H4 (cell line): ENCODE measurements around the gene CLDN20. TPM values are rescaled to one million over a fixed set of nuclear protein-coding genes. Genes with fewer than 3 reads are reported as not detected.
A peak's percentile ranks its signal among the peaks of the same experiment; 100 is the strongest.

ENCODE experiments used
- DNase-seq: peaks from one replicate; pipeline ENCODE4 v3.0.0-alpha.2; 2015; ENCODE audit warnings: low spot score
- total RNA-seq: library from RNA; depleted of rRNA; stranded (reverse); fragments of >200 nt; shearing (Covaris generic); gene quantifications from 2 replicates; pipeline ENCODE4 v1.2.3, GENCODE V29; 2014

Gene CLDN20
- total RNA-seq, 1 experiment from 2014 or later, result not detected

DNA sequence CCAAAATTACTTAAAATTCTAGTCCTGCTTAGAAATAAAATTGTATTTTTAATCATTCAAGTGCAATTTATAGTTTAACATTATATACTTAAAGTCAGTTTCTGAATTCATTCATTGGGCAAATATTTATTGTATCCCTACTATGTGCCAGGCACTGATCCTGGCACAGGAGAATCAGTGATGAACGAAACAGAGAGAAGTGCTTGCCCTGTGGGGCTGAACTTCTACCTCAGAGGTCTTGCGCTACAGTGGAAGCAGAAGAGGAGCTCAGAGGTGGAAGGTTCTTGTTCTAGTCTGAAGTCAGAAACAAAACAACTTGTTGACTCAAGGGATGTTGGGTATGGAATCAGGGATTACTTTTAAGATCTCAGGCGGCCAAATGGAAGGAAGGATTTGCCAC, 6.0 kb downstream of the CLDN20 start:
- DNase-seq, result no peak

DNA sequence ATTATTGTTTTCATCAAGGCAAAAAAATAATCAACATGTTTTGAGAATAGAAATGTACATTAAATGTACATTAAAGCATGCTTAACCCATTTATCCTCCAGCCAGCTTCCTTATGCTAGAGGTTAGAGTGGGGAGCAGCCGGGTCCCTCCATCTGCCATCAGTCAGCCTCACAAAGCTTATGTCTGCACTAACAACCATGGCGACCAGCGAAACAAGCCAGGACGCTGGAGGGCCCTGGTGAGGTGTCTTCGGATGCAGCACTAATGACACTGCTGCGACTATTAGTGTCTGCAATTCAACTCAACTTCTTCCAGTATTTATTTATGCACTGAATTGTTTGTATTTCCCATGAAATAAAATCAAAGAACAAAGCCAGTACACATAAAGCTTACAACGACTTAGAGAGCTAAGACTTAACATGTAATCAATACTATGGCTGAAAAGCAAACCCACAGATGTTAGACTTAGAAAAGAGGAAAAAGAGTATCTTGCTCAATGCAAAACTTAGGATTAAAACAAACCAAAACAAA, 6.8 kb downstream of the CLDN20 start:
- DNase-seq, result no peak

DNA sequence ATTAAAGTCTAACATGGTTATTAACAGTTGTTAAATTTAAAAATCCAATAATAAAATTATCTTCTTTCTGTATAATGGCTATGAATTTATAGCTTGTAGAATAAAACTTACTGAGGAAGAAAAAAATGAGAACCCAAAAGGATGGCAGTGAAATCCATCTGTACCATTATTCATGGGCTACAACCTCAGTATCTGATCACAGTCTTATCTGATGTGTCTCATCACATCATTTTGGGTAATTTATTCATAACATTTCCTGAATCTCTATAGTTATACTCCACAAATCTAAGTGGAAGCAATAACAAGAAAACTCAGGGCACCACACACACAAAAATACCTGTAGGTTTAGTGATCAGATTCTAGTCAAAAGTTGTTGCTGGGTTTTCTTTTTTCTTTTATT, 7.3 kb downstream of the CLDN20 start:
- DNase-seq, result no peak

DNA sequence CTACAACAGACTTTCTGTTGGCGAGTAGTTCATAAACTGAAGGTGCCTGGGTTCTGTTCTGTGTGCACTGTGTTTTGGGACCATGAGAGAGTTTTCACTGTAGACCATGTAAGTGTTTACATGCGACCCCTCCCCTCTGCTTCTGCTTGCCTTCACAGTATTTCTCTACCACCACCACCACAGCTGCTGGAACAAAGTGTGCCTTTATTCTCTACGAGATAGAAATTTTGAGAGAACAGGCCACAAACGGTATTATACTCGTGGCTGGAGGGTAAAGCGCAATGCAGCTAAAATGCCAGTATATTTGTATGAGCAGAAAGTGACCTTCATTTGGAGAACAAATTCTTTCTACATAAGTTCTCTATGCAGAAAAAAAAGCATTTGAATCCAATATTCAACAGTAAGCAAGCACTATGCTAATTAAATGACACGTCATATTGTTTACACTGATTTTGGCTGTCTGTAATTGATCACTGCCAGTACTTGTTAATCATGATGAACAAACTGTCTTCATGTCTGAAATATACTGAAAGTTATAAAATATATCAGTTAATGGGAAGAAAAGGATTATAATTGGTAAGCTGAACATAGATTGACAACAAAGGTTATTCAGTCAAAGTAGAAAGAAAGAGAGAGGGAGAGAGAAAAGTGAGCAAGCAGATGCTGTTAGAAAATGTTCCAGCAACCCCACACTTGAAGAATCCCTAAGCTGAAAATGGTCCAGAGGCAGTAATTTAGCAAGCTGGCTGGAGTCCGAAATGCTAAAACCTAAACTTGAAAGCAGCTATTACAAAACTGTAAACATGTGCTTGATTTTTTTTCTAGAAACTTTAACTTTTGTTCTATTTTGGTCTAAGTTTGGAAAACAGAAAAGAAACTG, 8.8 kb downstream of the CLDN20 start:
- DNase-seq, result no peak

DNA sequence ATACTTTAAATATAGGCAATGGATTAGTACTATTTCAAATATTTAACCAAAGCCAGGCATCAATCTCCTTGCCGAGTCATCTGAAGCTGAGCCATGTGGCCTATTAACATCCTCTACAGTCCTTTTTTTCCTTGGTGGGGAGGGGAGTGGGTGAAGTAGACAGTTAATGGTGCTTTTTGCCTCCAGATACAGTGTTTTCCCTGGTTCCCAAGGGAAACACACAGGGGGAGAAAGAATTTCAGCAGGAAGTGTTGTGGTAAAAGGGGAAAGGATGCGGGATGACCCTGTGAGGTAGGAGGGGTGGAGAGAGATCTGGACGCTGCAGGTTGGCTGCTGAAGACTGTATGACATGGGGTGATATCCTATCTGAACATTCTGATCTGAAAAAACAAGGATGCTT, 9.6 kb downstream of the CLDN20 start:
- peak; percentile 49 for DNase-seq

DNA sequence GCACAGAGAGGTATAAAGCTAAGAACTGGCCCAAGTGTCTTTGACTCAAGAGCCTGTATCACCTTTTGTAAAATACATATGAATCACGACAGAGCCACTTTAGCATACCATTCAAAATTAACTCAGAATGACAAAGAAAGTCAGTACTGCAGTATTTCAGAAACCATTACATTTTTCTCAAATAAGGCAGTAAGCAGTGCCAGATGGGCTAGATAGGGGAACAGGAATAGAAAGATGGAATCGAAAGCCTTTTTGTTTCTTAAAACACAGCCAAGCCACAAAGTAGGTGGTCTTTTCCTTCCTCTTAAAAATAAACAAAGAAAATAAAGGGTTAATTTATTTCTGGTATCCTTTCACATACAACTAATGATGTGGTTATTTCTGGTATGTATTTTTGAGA, 10.3 kb downstream of the CLDN20 start:
- no peak for DNase-seq

DNA sequence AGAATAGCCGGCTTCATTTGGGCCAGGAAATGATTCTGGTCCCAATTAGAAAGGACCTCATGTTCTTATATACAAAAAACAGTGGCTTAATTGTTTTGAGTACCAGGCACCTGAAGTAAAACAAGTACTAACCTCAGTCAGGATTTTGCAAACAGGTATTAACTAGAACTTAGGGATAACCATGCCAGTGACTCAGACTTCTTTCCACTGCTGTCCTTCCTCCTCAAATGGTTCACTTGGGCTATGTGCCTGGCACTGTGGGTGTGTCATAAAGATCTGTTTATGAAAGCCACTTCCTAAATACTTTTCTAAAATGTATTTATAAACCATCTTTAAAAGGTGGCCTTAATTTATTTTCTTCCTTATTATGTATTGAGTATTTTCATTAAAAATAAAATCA, 10.7 kb downstream of the CLDN20 start:
- peak; percentile 10 for DNase-seq

DNA sequence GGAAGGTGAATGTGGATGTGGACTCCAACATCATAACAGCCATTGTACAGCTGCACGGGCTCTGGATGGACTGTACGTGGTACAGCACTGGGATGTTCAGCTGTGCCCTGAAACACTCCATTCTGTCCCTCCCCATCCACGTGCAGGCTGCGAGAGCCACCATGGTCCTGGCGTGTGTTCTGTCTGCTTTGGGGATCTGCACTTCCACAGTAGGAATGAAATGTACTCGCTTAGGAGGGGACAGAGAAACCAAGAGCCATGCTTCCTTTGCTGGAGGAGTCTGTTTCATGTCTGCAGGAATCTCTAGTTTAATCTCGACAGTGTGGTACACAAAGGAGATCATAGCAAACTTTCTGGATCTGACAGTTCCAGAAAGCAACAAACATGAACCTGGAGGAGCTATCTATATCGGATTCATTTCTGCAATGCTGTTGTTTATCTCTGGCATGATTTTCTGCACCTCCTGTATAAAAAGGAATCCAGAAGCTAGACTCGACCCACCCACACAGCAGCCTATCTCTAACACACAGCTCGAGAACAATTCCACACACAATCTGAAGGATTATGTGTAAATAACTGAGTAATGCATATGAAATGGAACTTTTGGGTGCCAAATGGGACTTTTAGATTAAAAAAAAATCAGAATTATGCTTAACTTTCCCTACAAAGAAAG, 12.1 kb downstream of the CLDN20 start:
- no peak for DNase-seq

DNA sequence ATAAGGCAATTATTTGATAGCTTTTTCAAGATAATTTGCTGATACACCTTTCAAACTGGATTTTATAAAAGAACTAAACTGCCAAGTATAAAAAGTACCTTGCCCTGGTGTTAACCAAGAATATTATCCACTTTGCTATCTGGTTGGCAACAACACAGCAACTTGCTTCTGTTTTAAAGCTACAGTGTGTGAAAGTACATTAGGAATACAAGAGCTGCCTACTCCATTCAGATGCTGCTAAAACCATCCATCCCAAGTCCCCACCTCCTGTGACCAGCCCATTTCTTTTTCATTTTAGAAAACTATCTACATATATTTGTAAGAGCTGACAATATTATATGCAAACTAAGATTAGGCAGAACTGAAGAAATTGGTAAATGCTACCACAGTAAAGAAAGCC, 12.8 kb downstream of the CLDN20 start:
- no peak for DNase-seq

DNA sequence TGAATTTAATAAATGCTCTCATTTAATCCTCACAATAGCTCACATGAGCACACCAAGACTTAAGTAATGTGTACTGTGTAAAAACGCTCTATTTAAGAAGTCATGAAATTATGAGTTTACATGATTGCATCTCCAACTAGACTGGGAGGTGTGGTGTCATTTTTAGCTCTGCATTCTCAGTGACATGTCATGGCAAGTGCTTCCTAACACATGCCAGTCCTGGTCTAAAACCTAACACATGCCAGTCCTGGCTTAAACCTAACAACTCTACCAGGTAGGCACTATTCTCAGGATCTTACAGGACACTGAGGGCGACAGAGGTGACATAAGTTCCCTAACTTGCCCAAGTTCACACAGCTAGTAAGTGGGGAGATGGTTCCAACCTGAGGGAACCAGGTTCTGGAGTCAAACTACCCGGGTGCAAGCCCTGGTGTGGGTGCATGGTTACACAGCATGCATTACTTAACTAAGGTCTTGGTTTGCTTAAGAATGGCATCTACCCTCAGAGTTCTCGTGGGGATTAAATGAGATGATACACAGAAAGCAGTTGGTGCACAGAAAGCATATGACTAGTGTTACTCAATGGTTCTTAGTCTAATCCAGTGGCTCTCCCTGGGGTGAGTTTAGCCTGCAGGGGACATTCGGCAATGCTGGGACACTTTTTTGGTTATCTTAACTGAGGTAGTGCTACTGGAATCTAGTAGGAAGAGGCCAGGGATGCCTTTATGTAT, 14.7 kb downstream of the CLDN20 start:
- DNase-seq, result no peak

DNA sequence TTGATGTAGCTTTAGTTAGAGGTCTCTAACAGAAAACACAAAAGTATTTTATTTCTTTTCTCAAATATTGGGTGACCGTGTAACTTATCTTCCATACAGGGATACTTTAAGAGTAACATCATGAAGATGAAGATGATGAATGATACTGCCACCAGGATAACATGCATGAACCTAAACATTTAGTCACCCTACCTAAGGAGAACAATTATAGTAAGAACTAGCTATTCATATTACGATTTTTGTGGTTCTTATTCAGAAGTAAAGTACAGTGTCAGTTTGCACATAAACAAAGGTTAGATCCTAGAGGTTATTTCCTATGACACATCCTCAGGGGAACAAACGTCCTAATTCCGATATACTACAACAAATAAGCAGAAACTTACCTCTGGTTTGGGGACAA, 21.0 kb downstream of the CLDN20 start:
- no peak for DNase-seq

DNA sequence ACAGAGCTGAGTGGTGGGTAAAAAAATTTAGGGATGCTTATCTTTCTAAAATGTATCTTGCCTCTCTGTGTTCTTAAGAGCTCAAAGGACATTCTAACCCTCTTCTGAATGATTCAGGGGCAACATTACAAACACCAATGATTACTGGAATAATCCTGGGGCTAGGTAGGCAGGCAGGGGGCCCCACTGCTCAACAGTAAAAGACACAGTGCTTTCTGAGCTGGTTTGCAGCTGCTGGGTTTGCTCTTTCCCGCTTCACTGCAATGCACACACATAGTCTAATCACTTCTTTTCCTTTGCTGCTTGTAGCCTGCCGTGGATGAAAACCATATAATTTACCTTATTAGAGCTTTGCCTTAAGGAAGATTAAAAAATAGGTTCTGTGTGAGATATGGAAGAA, 23.9 kb downstream of the CLDN20 start:
- no peak for DNase-seq

DNA sequence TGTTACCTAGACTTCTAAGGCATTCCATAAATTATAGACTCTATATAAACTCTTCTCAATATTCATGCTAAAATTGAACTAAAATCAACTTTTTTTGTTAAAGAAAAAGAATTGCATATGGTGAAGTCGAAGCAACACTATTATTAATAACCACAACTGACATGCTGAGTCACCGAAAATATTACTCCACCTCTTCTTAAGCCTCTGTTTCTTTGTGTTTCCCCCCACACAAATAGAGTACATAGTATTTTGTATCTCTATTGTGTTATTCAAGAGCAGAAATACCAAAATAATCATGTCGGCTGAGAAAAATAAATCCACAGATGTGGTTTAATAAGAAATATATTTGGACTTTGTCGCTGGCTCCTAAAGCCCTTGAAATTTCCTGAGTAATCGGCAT, 26.7 kb downstream of the CLDN20 start:
- no peak for DNase-seq

DNA sequence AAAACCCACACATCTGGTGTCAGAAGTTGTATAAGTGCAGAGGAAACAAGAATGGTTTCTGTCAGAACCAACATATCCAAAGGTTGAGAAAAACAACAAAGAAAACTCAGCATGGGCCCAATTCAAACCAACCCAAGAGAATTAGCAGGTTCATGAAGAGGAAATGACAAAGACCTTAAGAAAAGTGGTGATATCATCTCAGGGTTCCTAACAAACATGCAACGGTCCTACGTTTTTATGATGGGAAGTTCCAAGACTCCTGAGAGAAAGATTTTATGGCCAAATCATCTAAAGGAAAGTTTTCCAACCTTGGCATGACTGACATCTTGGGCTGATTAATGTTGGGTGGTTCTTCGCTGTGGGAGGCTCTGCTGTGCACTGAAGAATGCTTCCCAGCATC, 27.5 kb downstream of the CLDN20 start:
- no peak for DNase-seq

DNA sequence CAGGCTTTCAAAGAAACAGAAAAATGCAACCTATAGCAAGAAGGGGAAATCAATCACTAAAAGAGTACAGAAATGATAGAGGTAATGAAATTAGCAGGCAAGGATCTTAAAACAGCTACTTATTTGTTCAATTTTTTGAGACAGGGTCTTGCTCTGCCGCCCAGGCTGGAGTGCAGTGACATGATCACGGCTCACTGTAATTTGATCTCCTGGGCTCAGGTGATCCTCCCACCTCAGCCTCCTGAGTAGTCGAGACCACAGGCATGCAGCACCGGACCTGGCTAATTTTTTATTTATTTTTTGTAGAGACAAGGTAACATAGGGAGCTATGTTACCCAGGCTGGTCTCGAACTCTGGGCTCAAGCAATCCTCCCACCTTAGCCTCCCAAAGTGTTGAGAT, 28.9 kb downstream of the CLDN20 start:
- DNase-seq, result no peak

DNA sequence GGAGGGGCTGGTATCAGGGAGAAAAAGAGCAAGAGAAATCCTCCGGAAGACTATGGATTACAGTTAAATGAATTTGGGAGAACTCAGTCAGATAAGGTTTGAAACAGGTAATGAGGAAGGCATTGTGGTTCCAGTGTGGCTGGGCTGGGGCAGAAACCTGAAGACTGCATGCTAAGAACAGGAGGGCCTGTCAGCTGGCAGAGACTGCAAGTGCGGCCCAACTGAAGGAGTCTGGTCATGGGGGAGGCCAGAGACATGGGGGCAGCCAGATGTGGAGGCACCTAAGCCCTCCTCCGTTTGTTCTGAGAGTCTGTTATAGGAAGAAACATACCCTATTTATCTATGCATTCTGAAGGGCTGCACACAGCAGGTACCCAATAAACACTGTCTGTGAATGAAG, 33.9 kb downstream of the CLDN20 start:
- DNase-seq, result no peak

DNA sequence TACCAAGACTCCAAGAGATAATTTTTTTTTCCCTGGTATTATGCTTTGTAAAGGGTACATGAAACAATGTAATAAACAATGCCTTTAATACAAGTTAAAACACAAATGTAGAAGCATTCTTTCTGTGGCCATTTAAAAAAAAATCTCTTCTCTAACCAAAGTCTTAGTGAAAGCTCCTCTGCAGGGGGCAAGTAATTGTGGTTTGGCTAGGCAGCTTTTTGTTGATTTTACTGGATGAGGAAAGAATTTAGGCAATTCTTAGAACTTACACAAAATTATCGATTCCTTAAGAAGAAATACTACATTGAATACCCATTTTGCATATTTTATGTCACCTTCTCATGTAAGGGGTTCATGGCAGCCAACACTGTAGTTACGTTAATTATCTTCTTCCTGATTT, 38.1 kb downstream of the CLDN20 start:
- no peak for DNase-seq

DNA sequence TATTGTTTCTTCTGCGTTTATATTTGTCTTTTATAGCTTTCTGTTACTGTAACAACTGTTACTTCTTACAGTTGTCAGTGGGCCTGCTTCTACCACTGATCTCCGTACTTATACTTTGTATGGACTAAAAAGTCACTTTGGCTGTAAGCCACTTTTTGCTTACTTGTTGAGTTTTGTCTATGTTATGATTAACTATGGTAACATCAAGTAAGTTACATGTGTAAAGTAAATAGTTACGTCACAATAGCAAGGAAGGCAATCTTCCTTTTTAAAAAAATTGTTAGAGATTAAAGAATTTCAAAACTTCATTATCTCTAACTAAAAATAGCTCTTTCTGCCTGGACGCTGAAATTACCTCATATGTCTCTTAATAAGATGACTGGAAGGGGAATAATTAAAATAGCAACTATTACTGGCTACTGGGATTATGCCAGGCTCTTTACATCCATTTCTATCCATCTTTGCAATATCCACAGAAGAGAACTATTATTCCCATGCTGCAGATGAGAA, 39.6 kb downstream of the CLDN20 start:
- DNase-seq, result no peak

DNA sequence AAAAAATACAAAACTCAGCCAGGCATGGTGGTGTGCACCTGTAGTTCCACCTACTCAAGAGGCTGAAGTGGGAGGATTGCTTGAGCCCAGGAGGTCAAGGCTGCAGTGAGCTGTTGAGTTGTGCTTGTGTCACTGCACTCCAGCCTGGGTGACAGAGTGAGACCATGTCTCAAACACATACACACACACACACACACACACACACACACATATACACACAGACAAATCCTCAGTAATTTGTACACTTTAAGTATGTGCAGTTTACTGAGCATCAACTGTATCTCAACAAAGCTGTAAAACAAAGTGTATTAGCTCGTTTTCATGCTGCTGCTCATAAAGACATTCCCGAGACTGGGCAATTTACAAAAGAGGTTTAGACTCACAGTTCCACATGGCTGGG, 43.1 kb downstream of the CLDN20 start:
- no peak for DNase-seq

DNA sequence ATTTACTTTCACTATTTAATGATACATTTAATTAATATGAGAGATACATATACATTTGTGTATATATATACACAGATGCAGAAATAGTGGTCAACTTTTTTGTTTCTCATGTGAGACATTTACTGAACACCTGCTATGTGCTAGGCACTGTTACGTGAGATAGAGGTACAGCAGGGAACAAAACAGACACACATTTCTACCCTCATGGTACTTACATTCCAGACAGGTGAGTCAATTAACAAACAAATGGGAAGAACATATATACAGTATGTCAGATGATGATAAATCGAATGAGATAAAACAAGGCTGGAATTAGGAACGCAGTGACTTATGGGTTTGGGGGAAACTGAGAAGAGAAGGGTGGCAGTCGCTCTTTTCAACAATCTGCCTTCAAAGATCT, 45.3 kb downstream of the CLDN20 start:
- no peak for DNase-seq

DNA sequence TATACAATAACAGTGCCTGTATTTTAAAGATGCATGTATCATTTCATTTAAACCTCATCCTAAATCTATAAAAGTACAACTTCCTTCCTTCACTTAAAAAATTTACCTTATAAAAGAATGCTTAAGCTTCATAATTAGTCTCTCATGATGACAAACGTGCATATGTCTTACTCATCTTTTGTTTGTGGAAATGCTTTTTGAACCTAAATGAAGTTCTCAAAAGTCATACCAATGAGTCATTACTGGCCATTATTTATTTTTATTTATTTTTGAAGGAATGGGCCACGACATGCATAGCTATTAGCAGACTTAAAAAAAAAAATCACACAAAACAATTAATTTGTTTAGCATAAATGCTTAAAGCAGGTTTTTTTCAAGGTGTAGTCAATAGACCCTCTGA, 46.8 kb downstream of the CLDN20 start:
- DNase-seq, result no peak

DNA sequence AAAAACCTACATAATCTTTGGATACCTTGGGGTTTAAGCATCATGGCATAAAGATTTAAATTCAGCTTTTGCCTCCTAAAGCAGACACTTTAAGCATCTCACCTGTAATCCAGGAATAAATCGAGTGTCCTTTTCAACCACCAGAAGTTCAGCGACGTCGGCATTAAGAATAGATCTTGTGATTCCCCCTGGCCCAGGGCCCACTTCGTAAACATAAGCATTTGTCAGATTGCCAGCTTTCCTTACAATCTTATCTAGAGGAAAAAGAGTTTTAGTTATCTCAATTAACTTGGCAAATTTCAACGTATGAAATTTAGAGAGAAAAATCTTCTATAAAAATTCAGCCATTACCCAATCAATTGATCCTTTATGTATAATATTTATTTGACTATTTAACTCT, 47.3 kb downstream of the CLDN20 start:
- DNase-seq, result no peak
